Activated B cell treated with CpG ODN at 0.5 μM for 24 hours (primary cell): ENCODE results near the gene BCO2. TPM values are rescaled to one million over a fixed set of nuclear protein-coding genes. Genes with fewer than 3 reads are reported as not detected.
"Not testable (repeated sequence)": the region's sequence is repeated elsewhere in the genome, so short reads cannot be mapped to it uniquely, and the experiment has no call there.

Experiments used
- ATAC-seq: fragments of 200-7000 bp; cut with Tn5 transposase; one replicate; pipeline ENCODE4 v1.10.0; 2021; ENCODE audit warnings: low read depth, mild to moderate bottlenecking, moderate library complexity
- CTCF ChIA-PET: fragments of 350-600 bp; sonication (Branson Sonifier 250); formaldehyde crosslinking; loops from one replicate; lab custom pipeline; 2021; ENCODE audit warnings: antibody characterized with exemption; lab: Charles Lee
- POLR2A ChIA-PET: fragments of 350-600 bp; sonication (Branson Sonifier 250); formaldehyde crosslinking; loops from one replicate; lab custom pipeline; 2021; ENCODE audit warnings: antibody characterized with exemption; lab: Charles Lee
- DNase-seq: peaks from one replicate; pipeline ENCODE4 v3.0.0; 2022
- H3K27ac Mint-ChIP-seq: one replicate; pipeline ENCODE4 v1.8.0; 2020; ENCODE audit warnings: mixed read lengths
- H3K27me3 Mint-ChIP-seq: one replicate; pipeline ENCODE4 v1.8.0; 2021; ENCODE audit warnings: mixed read lengths
- H3K36me3 Mint-ChIP-seq: one replicate; pipeline ENCODE4 v1.8.0; 2021; ENCODE audit warnings: low read depth, mixed read lengths
- H3K4me1 Mint-ChIP-seq: one replicate; pipeline ENCODE4 v1.8.0; 2021; ENCODE audit warnings: mixed read lengths
- H3K4me3 Mint-ChIP-seq: one replicate; pipeline ENCODE4 v1.8.0; 2020; ENCODE audit warnings: mild to moderate bottlenecking, mixed read lengths
- H3K9me3 Mint-ChIP-seq: one replicate; pipeline ENCODE4 v1.8.0; 2020; ENCODE audit warnings: mixed read lengths
- intact Hi-C: fragments of 100-400 bp; cut with micrococcal nuclease; formaldehyde crosslinking; loops from one replicate; pipeline ENCODE4 v1.15.1; 2024
- total RNA-seq: library from RNA; stranded (reverse); gene quantifications from 2 replicates; pipeline ENCODE4 v1.2.3, GENCODE V29; 2022
- TF ChIP-seq, protein P1 (sequence below): fragments of 200-600 bp; IDR thresholded peaks from one replicate; pipeline ENCODE4 v1.8.0; 2022; ENCODE audit warnings: antibody characterized with exemption, mild to moderate bottlenecking

The BCO2 gene
- total RNA-seq, 1 donor from 2014 or later: 1.4 TPM

DNA sequence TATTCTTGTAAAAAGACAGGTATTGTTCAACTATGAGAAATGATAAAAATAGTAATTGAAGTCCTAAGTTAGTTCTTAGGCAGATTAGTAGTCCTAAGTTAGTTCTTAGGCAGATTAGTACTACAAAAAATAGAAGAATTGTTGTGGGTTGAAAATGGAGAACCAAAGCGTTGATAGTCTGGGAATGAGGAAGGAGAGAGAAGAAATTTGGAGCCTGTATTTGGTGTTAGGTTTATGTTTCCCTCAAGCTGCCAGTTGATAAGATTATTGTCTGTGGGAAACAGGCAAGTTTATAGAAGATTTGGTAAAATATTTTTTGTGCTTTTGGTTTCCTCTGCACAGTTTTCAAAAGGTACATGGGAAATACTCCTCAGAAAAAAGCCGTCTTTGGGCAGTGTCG lies 3.6 kb downstream of the BCO2 start:
- intact Hi-C loops: loop anchor here (5.0 kb wide), 1 partner anchor 302 kb away; the partner anchor contains the start of genes CFAP68 and FDXACB1
- ChIA-PET POLR2A (no interaction called here), CTCF (no interaction called here)
- ATAC-seq: no peak
- DNase-seq: no peak
- Mint-ChIP-seq H3K27ac (no peak overlapping the region), H3K27me3 (peaks cover 9% of the 10 kb centered on the region), H3K9me3 (no peaks in the 10 kb centered on the region), H3K4me3 (no peak overlapping the region), H3K4me1 (peaks cover 33% of the 10 kb centered on the region), H3K36me3 (no peaks in the 10 kb centered on the region)
- TF ChIP-seq, protein P1, sequence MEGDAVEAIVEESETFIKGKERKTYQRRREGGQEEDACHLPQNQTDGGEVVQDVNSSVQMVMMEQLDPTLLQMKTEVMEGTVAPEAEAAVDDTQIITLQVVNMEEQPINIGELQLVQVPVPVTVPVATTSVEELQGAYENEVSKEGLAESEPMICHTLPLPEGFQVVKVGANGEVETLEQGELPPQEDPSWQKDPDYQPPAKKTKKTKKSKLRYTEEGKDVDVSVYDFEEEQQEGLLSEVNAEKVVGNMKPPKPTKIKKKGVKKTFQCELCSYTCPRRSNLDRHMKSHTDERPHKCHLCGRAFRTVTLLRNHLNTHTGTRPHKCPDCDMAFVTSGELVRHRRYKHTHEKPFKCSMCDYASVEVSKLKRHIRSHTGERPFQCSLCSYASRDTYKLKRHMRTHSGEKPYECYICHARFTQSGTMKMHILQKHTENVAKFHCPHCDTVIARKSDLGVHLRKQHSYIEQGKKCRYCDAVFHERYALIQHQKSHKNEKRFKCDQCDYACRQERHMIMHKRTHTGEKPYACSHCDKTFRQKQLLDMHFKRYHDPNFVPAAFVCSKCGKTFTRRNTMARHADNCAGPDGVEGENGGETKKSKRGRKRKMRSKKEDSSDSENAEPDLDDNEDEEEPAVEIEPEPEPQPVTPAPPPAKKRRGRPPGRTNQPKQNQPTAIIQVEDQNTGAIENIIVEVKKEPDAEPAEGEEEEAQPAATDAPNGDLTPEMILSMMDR: no peak

DNA sequence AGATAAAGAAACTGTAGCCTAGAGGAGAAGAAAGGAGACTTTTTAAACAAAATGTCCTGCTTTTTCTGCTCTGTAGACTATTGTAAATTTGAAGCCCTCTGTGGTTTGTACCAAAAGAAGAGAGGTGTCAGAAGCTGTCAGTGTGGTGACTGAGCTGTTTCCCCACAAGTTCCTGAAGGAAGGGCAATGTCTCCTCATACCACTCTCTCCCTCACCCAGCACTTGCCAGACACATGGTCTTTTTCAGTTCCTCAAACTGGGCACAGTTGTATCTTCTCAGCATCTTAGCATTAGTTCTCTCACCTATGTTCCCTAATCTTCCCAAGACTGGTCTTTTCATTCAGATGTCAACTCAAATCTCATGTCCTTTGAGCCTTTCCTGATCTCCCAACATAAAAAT lies 4.3 kb downstream of the BCO2 start:
- intact Hi-C loops: loop anchor here (5.0 kb wide), 1 partner anchor 302 kb away; the partner anchor contains the start of genes CFAP68 and FDXACB1
- peak; percentile 62 for ATAC-seq
- ChIA-PET POLR2A (no interaction called here), CTCF (no interaction called here)
- peaks cover 32% of the 10 kb centered on the region for H3K4me1 Mint-ChIP-seq
- TF ChIP-seq, protein P1: no peak
- H3K9me3 Mint-ChIP-seq: no peaks in the 10 kb centered on the region
- H3K36me3 Mint-ChIP-seq: no peaks in the 10 kb centered on the region
- DNase-seq: no peak
- H3K27ac Mint-ChIP-seq: peak overlapping the region; percentile 36
- peaks cover 8% of the 10 kb centered on the region for H3K27me3 Mint-ChIP-seq
- H3K4me3 Mint-ChIP-seq: no peak overlapping the region

DNA sequence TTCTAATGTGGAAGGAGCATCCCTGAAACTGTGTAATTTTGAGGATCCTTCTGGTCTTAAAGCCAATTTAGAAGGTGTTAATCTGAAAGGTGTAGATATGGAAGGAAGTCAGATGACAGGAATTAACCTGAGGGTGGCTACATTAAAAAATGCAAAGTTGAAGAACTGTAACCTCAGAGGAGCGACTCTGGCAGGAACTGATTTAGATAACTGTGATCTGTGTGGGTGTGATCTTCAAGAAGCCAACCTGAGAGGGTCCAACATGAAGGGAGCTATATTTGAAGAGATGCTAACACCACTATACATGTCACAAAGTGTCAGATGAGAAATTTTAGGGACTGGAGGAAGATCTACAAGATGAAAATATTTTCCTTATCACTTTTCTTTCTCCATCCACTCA lies 7.6 kb downstream of the BCO2 start:
- Mint-ChIP-seq H3K9me3 (no peaks in the 10 kb centered on the region), H3K27ac (no peak overlapping the region)
- TF ChIP-seq, protein P1: no peak

DNA sequence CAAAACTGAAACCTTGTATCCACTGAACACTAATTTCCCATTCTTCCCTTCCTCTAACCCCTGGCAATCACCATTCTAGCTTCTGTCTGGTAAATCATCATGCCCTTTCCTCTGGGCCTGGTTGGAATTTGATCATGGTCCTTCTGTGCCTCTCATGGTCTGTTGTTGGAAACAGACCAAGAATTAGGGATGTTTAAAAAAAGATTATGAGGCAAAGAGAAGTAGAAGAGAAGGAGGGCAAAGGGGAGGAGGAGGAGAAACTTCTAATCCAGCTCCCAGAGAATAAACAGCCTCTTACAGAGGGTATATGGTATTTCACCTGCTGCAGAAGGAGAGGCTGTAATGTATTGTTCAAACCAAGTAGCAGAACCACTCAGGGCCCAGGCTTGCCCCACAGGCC lies 10.6 kb downstream of the BCO2 start:
- Mint-ChIP-seq H3K9me3 (no peaks in the 10 kb centered on the region), H3K36me3 (no peaks in the 10 kb centered on the region), H3K4me3 (no peak overlapping the region), H3K27ac (no peak overlapping the region), H3K4me1 (peaks cover 9% of the 10 kb centered on the region), H3K27me3 (no peaks in the 10 kb centered on the region)
- CTCF ChIA-PET: no interaction called here
- DNase-seq (no peak), ATAC-seq (no peak)
- intact Hi-C loops: no loop called here
- TF ChIP-seq, protein P1: no peak
- POLR2A ChIA-PET: no interaction called here

More for the DNA sequence above, 7.6 kb downstream of the BCO2 start:
- DNase-seq (no peak), ATAC-seq (no peak)
- CTCF ChIA-PET: no interaction called here
- no peaks in the 10 kb centered on the region for H3K27me3 Mint-ChIP-seq
- H3K4me1 Mint-ChIP-seq: peaks cover 24% of the 10 kb centered on the region
- H3K36me3 Mint-ChIP-seq: no peaks in the 10 kb centered on the region
- H3K4me3 Mint-ChIP-seq: no peak overlapping the region
- intact Hi-C loops: no loop called here
- POLR2A ChIA-PET: no interaction called here

DNA sequence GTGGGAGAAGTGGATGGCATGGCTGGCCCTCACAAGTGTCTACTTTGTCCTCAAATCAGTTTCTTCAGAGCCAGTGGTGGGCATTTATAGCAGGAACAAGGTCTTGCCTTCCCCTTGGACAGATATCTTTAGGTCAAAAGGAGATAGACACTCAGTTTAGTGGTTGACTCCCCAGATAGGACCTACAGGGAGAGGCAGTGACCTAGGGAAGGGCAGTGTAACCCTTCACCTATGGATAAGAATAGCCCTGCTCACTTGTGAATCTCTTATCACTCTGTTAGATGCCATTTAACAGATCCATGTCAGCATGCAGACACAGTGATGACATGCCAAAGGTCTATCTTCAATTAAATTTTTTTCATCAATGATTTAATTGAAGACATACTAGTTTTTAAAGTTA lies 11.0 kb downstream of the BCO2 start:
- Mint-ChIP-seq H3K4me1 (peaks cover 9% of the 10 kb centered on the region), H3K4me3 (no peak overlapping the region), H3K27ac (no peak overlapping the region), H3K27me3 (no peaks in the 10 kb centered on the region), H3K36me3 (no peaks in the 10 kb centered on the region), H3K9me3 (no peaks in the 10 kb centered on the region)
- ChIA-PET CTCF (no interaction called here), POLR2A (no interaction called here)
- no peak for ATAC-seq
- intact Hi-C loops: no loop called here
- DNase-seq: no peak
- TF ChIP-seq, protein P1: no peak

DNA sequence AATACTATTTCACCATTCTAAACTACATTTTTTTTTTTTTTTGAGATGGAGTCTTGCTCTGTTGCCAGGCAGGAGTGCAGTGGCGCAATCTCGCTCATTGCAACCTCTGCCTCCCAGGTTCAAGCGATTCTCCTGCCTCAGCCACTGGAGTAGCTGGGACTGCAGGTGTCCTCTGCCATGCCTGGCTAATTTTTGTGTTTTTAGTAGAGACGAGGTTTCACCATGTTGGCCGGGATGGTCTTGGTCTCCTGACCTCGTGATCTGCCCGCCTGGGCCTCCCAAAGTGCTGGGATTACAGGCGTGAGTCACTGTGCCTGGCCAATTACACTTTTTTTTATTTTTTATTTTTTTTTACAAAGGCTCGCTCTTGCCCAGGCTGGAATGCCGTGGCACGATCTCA lies 19.8 kb downstream of the BCO2 start:
- H3K9me3 Mint-ChIP-seq, H3K27ac Mint-ChIP-seq, H3K27me3 Mint-ChIP-seq, H3K4me1 Mint-ChIP-seq, H3K36me3 Mint-ChIP-seq, POLR2A ChIA-PET, intact Hi-C loops, H3K4me3 Mint-ChIP-seq, DNase-seq, ATAC-seq, CTCF ChIA-PET: not testable (repeated sequence)
